ENCODE results near the gene ZCCHC13.

The ZCCHC13 gene

GRCh38 chrX:74277846-74278245 lies 26.1 kb upstream of the ZCCHC13 start:
- peaks cover 35% of the 10 kb centered on the region for H3K36me3 ChIP-seq (replicated peaks; ENCODE audit: low read depth, low read length)

GRCh38 chrX:74280759-74281158 lies 23.2 kb upstream of the ZCCHC13 start:
- H2AFZ ChIP-seq (ENCODE audit: low read depth, low read length): no peak overlapping the region
- no peaks in the 10 kb centered on the region for H3K27me3 ChIP-seq (ENCODE audit: low read depth, low read length)
- H3K4me2 ChIP-seq (ENCODE audit: low read length): peak overlapping the region; percentile 54
- H3K36me3 ChIP-seq (replicated peaks; ENCODE audit: low read depth, low read length): peaks cover 31% of the 10 kb centered on the region
- H3K79me2 ChIP-seq (ENCODE audit: low read length): peaks cover 29% of the 10 kb centered on the region
- TF ChIP-seq EZH2phosphoT487 (IDR thresholded peaks at IDR 0.05; ENCODE audit: low read depth) (no peak), CTCF (IDR thresholded peaks at IDR 0.05; ENCODE audit: low read depth, low read length) (no peak)
- no peak overlapping the region for H3K9ac ChIP-seq (ENCODE audit: low read length)
- no peaks in the 10 kb centered on the region for H3K9me3 ChIP-seq (ENCODE audit: insufficient read depth, low read length)
- peaks cover 44% of the 10 kb centered on the region for H3K4me1 ChIP-seq (ENCODE audit: low read length)
- H3K27ac ChIP-seq (ENCODE audit: low read length): peak overlapping the region; percentile 42
- no peak overlapping the region for H3K4me3 ChIP-seq (ENCODE audit: low read length)
- peaks cover 33% of the 10 kb centered on the region; the same call in 1 of the 2 replicates for H4K20me1 ChIP-seq (ENCODE audit: insufficient read depth, low read length)

More at GRCh38 chrX:74277846-74278245, 26.1 kb upstream of the ZCCHC13 start:
- Histone ChIP-seq H3K4me3 (ENCODE audit: low read length) (no peak overlapping the region), H3K4me2 (ENCODE audit: low read length) (no peak overlapping the region), H3K79me2 (ENCODE audit: low read length) (peaks cover 6% of the 10 kb centered on the region), H4K20me1 (ENCODE audit: insufficient read depth, low read length) (peaks cover 26% of the 10 kb centered on the region; the same call in 1 of the 2 replicates), H3K27ac (ENCODE audit: low read length) (no peak overlapping the region), H2AFZ (ENCODE audit: low read depth, low read length) (no peak overlapping the region), H3K9ac (ENCODE audit: low read length) (no peak overlapping the region), H3K9me3 (ENCODE audit: insufficient read depth, low read length) (no peaks in the 10 kb centered on the region), H3K27me3 (ENCODE audit: low read depth, low read length) (no peaks in the 10 kb centered on the region), H3K4me1 (ENCODE audit: low read length) (peaks cover 43% of the 10 kb centered on the region)
- TF ChIP-seq EZH2phosphoT487 (IDR thresholded peaks at IDR 0.05; ENCODE audit: low read depth) (no peak), CTCF (IDR thresholded peaks at IDR 0.05; ENCODE audit: low read depth, low read length) (no peak)

GRCh38 chrX:74284391-74284952 lies 19.5 kb upstream of the ZCCHC13 start:
- Histone ChIP-seq H3K4me3 (ENCODE audit: low read length) (no peak overlapping the region), H2AFZ (ENCODE audit: low read depth, low read length) (no peak overlapping the region), H3K4me1 (ENCODE audit: low read length) (peaks cover 41% of the 10 kb centered on the region), H3K4me2 (ENCODE audit: low read length) (no peak overlapping the region), H3K9ac (ENCODE audit: low read length) (no peak overlapping the region), H3K79me2 (ENCODE audit: low read length) (peaks cover 62% of the 10 kb centered on the region), H3K27me3 (ENCODE audit: low read depth, low read length) (no peaks in the 10 kb centered on the region), H3K36me3 (replicated peaks; ENCODE audit: low read depth, low read length) (peaks cover 34% of the 10 kb centered on the region), H3K9me3 (ENCODE audit: insufficient read depth, low read length) (no peaks in the 10 kb centered on the region), H4K20me1 (ENCODE audit: insufficient read depth, low read length) (peaks cover 30% of the 10 kb centered on the region; the same call in 1 of the 2 replicates), H3K27ac (ENCODE audit: low read length) (no peak overlapping the region)
- TF ChIP-seq CTCF (IDR thresholded peaks at IDR 0.05; ENCODE audit: low read depth, low read length): no peak
- no peak for TF ChIP-seq EZH2phosphoT487 (IDR thresholded peaks at IDR 0.05; ENCODE audit: low read depth)

- TF ChIP-seq EZH2phosphoT487 (IDR thresholded peaks at IDR 0.05; ENCODE audit: low read depth): no peak
- no peak for TF ChIP-seq CTCF (IDR thresholded peaks at IDR 0.05; ENCODE audit: low read depth, low read length)
- peaks cover 13% of the 10 kb centered on the region for H3K36me3 ChIP-seq (replicated peaks; ENCODE audit: low read depth, low read length)
- H3K4me2 ChIP-seq (ENCODE audit: low read length): no peak overlapping the region
- peaks cover 20% of the 10 kb centered on the region for H3K4me1 ChIP-seq (ENCODE audit: low read length)
- peaks cover 86% of the 10 kb centered on the region for H3K79me2 ChIP-seq (ENCODE audit: low read length)
- no peaks in the 10 kb centered on the region for H3K27me3 ChIP-seq (ENCODE audit: low read depth, low read length)
- no peak overlapping the region for H3K4me3 ChIP-seq (ENCODE audit: low read length)
- H3K9me3 ChIP-seq (ENCODE audit: insufficient read depth, low read length): no peaks in the 10 kb centered on the region
- H3K9ac ChIP-seq (ENCODE audit: low read length): no peak overlapping the region
- no peak overlapping the region for H2AFZ ChIP-seq (ENCODE audit: low read depth, low read length)
- H4K20me1 ChIP-seq (ENCODE audit: insufficient read depth, low read length): peaks cover 13% of the 10 kb centered on the region; the same call in 1 of the 2 replicates
- H3K27ac ChIP-seq (ENCODE audit: low read length): no peak overlapping the region
These were observed 16.8 kb upstream of the ZCCHC13 start for GRCh38 chrX:74286950-74287740.

Data from OCI-LY3 (cell line).